HepG2 (cell line): Measurements from ENCODE around the gene KCNIP3. TPM values are rescaled to one million over a fixed set of nuclear protein-coding genes. Genes with fewer than 3 reads are reported as not detected.

Experiments used
- KLF13 ChIP-seq: sonication (generic); formaldehyde crosslinking; IDR thresholded peaks from 2 replicates; pipeline ENCODE4 v1.4.0; 2020; ENCODE audit warnings: mild to moderate bottlenecking, missing genetic modification reagents
- MBNL3 ChIP-seq: fragments of 250-450 bp; sonication (Bioruptor Pico); conservative IDR thresholded peaks from 2 replicates; pipeline ENCODE4 v1.8.0; 2022; ENCODE audit warnings: mild to moderate bottlenecking, inconsistent platforms
- MED1 ChIP-seq: sonication (generic); formaldehyde crosslinking; IDR thresholded peaks from 2 replicates; pipeline ENCODE4 v1.4.0; 2020; ENCODE audit warnings: missing genetic modification reagents
- MED8 ChIP-seq: sonication (generic); formaldehyde crosslinking; IDR thresholded peaks from 2 replicates; pipeline ENCODE4 v1.8.1; 2023; ENCODE audit warnings: mild to moderate bottlenecking, missing genetic modification reagents; ENCODE audit not compliant: insufficient replicate concordance
- PHF20 ChIP-seq: sonication (generic); formaldehyde crosslinking; IDR thresholded peaks from 2 replicates; pipeline ENCODE4 v1.5.0; 2020; ENCODE audit warnings: mild to moderate bottlenecking, missing genetic modification reagents
- RXRA ChIP-seq: sonication (generic); formaldehyde crosslinking; IDR thresholded peaks from 2 replicates; pipeline ENCODE4 v1.5.1; 2020; ENCODE audit warnings: missing genetic modification reagents
- TBX3 ChIP-seq: fragments of 450-650 bp; IDR thresholded peaks from 2 replicates; pipeline ENCODE4 v1.6.1; 2017; ENCODE audit warnings: antibody characterized with exemption, mild to moderate bottlenecking, inconsistent platforms, borderline replicate concordance
- ZBTB7B ChIP-seq: sonication (generic); formaldehyde crosslinking; IDR thresholded peaks from 2 replicates; pipeline ENCODE4 v1.4.0; 2020; ENCODE audit warnings: missing genetic modification reagents
- polyA plus RNA-seq, 8 experiments: library from polyadenylated mRNA; depleted of rRNA in 3 of 8; stranded (reverse) in 7 of 8; unstranded in 1 of 8; fragments of >200 nt; fragmentation: Illumina TruSeq in 4 of 8; extraction: Trizol in 4 of 8; gene quantifications; 2 replicates each; pipeline versions ENCODE4 v1.2.1 to v1.2.3, GENCODE V29; 2011 to 2016; ENCODE audit warnings: low read depth in 4 of 8, missing spikeins in 1 of 8, mixed read lengths in 1 of 8; ENCODE audit not compliant: insufficient read depth in 1 of 8
- total RNA-seq, 5 experiments: library from RNA; depleted of rRNA; stranded (reverse); fragments of >200 nt; fragmentation: Illumina TruSeq; extraction: Trizol; gene quantifications; 2 replicates each; pipeline ENCODE4 v1.2.3, GENCODE V29; 2016; ENCODE audit warnings: low read depth in 1 of 5
- TF ChIP-seq, protein P1 (sequence below): sonication (generic); formaldehyde crosslinking; IDR thresholded peaks from 2 replicates; pipeline ENCODE4 v1.4.0; 2020; ENCODE audit warnings: missing genetic modification reagents
- TF ChIP-seq, protein P2 (sequence below): sonication (generic); formaldehyde crosslinking; IDR thresholded peaks from 2 replicates; pipeline ENCODE4 v1.4.0; 2020; ENCODE audit warnings: low read depth, mild to moderate bottlenecking, missing genetic modification reagents
- TF ChIP-seq, protein P3 (sequence below): sonication (generic); formaldehyde crosslinking; IDR thresholded peaks from 2 replicates; pipeline ENCODE4 v1.9.0; 2021; ENCODE audit warnings: mild to moderate bottlenecking, missing genetic modification reagents

Gene KCNIP3
- total and polyA plus RNA-seq, 2 of the 13 experiments (the other 11 are each of a cell fraction or from before 2014, with no cell fraction given): not detected

DNA sequence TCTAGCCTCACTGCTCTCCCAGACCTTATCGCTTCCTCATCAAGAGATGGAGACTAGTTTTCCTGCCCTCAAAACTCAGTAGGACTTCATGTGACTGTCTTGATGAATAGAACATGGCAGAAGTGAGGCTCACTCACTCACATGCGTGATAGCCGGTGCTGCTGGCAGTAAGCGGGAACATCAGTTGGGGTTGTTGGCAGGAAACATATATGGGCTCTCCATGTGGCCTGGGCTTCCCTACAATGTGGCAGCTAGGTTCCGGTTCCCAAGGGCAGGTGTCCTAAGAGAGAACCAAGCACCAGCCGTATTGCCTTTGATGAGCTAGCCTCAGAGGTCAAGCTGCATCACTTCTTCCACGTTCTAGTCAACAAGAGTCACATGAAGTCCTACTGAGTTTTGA, 90.2 kb downstream of the KCNIP3 start (continued):
- TF ChIP-seq, protein P1, sequence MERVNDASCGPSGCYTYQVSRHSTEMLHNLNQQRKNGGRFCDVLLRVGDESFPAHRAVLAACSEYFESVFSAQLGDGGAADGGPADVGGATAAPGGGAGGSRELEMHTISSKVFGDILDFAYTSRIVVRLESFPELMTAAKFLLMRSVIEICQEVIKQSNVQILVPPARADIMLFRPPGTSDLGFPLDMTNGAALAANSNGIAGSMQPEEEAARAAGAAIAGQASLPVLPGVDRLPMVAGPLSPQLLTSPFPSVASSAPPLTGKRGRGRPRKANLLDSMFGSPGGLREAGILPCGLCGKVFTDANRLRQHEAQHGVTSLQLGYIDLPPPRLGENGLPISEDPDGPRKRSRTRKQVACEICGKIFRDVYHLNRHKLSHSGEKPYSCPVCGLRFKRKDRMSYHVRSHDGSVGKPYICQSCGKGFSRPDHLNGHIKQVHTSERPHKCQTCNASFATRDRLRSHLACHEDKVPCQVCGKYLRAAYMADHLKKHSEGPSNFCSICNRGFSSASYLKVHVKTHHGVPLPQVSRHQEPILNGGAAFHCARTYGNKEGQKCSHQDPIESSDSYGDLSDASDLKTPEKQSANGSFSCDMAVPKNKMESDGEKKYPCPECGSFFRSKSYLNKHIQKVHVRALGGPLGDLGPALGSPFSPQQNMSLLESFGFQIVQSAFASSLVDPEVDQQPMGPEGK: no peak
- no peak for TF ChIP-seq KLF13 (CRISPR knock-in tag)
- no peak for TF ChIP-seq ZBTB7B (CRISPR knock-in tag)
- no peak for TF ChIP-seq MED8 (CRISPR knock-in tag)
- no peak for TF ChIP-seq TBX3
- TF ChIP-seq MBNL3: no peak
- TF ChIP-seq, protein P2, sequence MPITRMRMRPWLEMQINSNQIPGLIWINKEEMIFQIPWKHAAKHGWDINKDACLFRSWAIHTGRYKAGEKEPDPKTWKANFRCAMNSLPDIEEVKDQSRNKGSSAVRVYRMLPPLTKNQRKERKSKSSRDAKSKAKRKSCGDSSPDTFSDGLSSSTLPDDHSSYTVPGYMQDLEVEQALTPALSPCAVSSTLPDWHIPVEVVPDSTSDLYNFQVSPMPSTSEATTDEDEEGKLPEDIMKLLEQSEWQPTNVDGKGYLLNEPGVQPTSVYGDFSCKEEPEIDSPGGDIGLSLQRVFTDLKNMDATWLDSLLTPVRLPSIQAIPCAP (CRISPR knock-in tag): no peak
- TF ChIP-seq MED1 (CRISPR knock-in tag): no peak
- TF ChIP-seq, protein P3, sequence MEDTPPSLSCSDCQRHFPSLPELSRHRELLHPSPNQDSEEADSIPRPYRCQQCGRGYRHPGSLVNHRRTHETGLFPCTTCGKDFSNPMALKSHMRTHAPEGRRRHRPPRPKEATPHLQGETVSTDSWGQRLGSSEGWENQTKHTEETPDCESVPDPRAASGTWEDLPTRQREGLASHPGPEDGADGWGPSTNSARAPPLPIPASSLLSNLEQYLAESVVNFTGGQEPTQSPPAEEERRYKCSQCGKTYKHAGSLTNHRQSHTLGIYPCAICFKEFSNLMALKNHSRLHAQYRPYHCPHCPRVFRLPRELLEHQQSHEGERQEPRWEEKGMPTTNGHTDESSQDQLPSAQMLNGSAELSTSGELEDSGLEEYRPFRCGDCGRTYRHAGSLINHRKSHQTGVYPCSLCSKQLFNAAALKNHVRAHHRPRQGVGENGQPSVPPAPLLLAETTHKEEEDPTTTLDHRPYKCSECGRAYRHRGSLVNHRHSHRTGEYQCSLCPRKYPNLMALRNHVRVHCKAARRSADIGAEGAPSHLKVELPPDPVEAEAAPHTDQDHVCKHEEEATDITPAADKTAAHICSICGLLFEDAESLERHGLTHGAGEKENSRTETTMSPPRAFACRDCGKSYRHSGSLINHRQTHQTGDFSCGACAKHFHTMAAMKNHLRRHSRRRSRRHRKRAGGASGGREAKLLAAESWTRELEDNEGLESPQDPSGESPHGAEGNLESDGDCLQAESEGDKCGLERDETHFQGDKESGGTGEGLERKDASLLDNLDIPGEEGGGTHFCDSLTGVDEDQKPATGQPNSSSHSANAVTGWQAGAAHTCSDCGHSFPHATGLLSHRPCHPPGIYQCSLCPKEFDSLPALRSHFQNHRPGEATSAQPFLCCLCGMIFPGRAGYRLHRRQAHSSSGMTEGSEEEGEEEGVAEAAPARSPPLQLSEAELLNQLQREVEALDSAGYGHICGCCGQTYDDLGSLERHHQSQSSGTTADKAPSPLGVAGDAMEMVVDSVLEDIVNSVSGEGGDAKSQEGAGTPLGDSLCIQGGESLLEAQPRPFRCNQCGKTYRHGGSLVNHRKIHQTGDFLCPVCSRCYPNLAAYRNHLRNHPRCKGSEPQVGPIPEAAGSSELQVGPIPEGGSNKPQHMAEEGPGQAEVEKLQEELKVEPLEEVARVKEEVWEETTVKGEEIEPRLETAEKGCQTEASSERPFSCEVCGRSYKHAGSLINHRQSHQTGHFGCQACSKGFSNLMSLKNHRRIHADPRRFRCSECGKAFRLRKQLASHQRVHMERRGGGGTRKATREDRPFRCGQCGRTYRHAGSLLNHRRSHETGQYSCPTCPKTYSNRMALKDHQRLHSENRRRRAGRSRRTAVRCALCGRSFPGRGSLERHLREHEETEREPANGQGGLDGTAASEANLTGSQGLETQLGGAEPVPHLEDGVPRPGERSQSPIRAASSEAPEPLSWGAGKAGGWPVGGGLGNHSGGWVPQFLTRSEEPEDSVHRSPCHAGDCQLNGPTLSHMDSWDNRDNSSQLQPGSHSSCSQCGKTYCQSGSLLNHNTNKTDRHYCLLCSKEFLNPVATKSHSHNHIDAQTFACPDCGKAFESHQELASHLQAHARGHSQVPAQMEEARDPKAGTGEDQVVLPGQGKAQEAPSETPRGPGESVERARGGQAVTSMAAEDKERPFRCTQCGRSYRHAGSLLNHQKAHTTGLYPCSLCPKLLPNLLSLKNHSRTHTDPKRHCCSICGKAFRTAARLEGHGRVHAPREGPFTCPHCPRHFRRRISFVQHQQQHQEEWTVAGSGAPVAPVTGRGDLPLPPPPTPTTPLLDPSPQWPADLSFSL: no peak
- TF ChIP-seq RXRA (CRISPR knock-in tag): no peak
- no peak for TF ChIP-seq PHF20
